HCT116 (cell line): Measurements from ENCODE around the gene EPHA4. TPM values are rescaled to one million over a fixed set of nuclear protein-coding genes. Genes with fewer than 3 reads are reported as not detected.

ENCODE experiments used
- ATAC-seq: fragments of 200-7000 bp; cut with Tn5 transposase; 2 replicates; pipeline ENCODE4 v1.9.1; 2020; ENCODE audit warnings: mild to moderate bottlenecking, moderate library complexity
- BruUV-seq: library from RNA; stranded (reverse); fragments of 400-500 nt; replicated peaks from 2 replicates; lab custom pipeline; 2021; lab: Mats Ljungman, UMichigan
- CTCF ChIA-PET: fragments of 300-600 bp; sonication (Branson Sonifier 250); formaldehyde crosslinking; loops from one replicate; lab custom pipeline; 2021; ENCODE audit warnings: antibody characterized with exemption; lab: Charles Lee
- POLR2A ChIA-PET: fragments of 300-600, 350-600 bp; sonication (Branson Sonifier 250); formaldehyde crosslinking; loops from one replicate; lab custom pipeline; 2021; ENCODE audit warnings: antibody characterized with exemption; lab: Charles Lee
- RAD21 ChIA-PET, 2 experiments: fragments of 300-600 bp; sonication (Branson Sonifier 250); formaldehyde crosslinking; loops; one replicate each; lab custom pipeline; 2023; ENCODE audit warnings: low total read pairs in 2 of 2; ENCODE audit not compliant: uncharacterized antibody in 2 of 2, unreplicated experiment in 2 of 2, low non-redundant PET in 1 of 2; lab: Charles Lee
- DNase-seq: peaks from one replicate; pipeline ENCODE4 v3.0.0-alpha.2; 2010; ENCODE audit warnings: low read depth, low spot score
- H2AFZ ChIP-seq: fragments of 200-600 bp; shearing (Covaris generic), sonication (generic); 2 replicates; pipeline ENCODE4 v1.6.1; 2017; ENCODE audit warnings: low read depth, mixed run types, mixed read lengths, antibody characterized with exemption, low read length; ENCODE audit not compliant: poor library complexity, severe bottlenecking
- H3K27ac ChIP-seq: 2 replicates; pipeline ENCODE4 v1.5.1; 2012; ENCODE audit warnings: low read depth, low read length
- H3K27me3 ChIP-seq: fragments of 200-600 bp; sonication (generic); 2 replicates; pipeline ENCODE4 v1.6.1; 2016; ENCODE audit warnings: mixed run types, low read length, mixed read lengths; ENCODE audit not compliant: insufficient read depth
- H3K36me3 ChIP-seq, 2 experiments: fragments of 200-500 bp in 1 of 2; fragments of 200-600 bp in 1 of 2; sonication (Bioruptor generic) in 1 of 2; sonication (generic) in 1 of 2; 2 replicates each; pipeline versions ENCODE4 v1.5.1 to v1.6.1; 2014 to 2016; ENCODE audit warnings: low read length in 2 of 2, inconsistent platforms in 1 of 2, mixed read lengths in 1 of 2, mixed run types in 1 of 2; ENCODE audit not compliant: insufficient read depth in 2 of 2, control insufficient read depth in 1 of 2
- H3K4me1 ChIP-seq, 2 experiments: fragments of 200-600 bp in 1 of 2; sonication (generic) in 1 of 2; 2 replicates each; pipeline versions ENCODE4 v1.5.1 to v1.6.1; 2012 to 2017; ENCODE audit warnings: low read length in 2 of 2, inconsistent platforms in 1 of 2, mild to moderate bottlenecking in 1 of 2, mixed read lengths in 1 of 2, mixed run types in 1 of 2, moderate library complexity in 1 of 2; ENCODE audit not compliant: insufficient read depth in 2 of 2, control insufficient read depth in 1 of 2
- H3K4me2 ChIP-seq: fragments of 200-600 bp; sonication (generic); 2 replicates; pipeline ENCODE4 v1.6.1; 2017; ENCODE audit warnings: mixed run types, low read length, mixed read lengths
- H3K4me3 ChIP-seq, 2 experiments: fragments of 200-600 bp in 1 of 2; sonication (generic) in 1 of 2; replicated peaks in 1 of 2; 2 replicates each; pipeline ENCODE4 v1.5.1; 2011 to 2016; ENCODE audit warnings: low read length in 2 of 2, control low read depth in 1 of 2, low read depth in 1 of 2, mild to moderate bottlenecking in 1 of 2, mixed read lengths in 1 of 2, mixed run types in 1 of 2
- H3K79me2 ChIP-seq: fragments of 200-600 bp; sonication (generic); 2 replicates; pipeline ENCODE4 v1.6.1; 2017; ENCODE audit warnings: mild to moderate bottlenecking, mixed run types, low read length, moderate library complexity, mixed read lengths; ENCODE audit not compliant: insufficient read depth
- H3K9ac ChIP-seq: fragments of 200-600 bp; sonication (generic); 2 replicates; pipeline ENCODE4 v1.6.1; 2016; ENCODE audit warnings: low read length, mixed read lengths
- H3K9me2 ChIP-seq: fragments of 200-600 bp; sonication (generic), shearing (Covaris generic); 2 replicates; pipeline ENCODE4 v1.6.1; 2017; ENCODE audit warnings: mixed run types, mild to moderate bottlenecking, moderate library complexity; ENCODE audit not compliant: insufficient read depth
- H3K9me3 ChIP-seq, 2 experiments: fragments of 200-500 bp in 1 of 2; fragments of 200-600 bp in 1 of 2; sonication (Bioruptor generic) in 1 of 2; sonication (generic) in 1 of 2; 2 replicates each; pipeline ENCODE4 v1.6.1; 2014 to 2017; ENCODE audit warnings: low read length in 2 of 2, mixed read lengths in 2 of 2, inconsistent platforms in 1 of 2, low read depth in 1 of 2, mild to moderate bottlenecking in 1 of 2, mixed run types in 1 of 2, moderate library complexity in 1 of 2; ENCODE audit not compliant: control insufficient read depth in 1 of 2, insufficient read depth in 1 of 2
- H4K20me1 ChIP-seq: fragments of 200-600 bp; sonication (generic), shearing (Covaris generic); 2 replicates; pipeline ENCODE4 v1.6.1; 2017; ENCODE audit warnings: mixed run types, mild to moderate bottlenecking, moderate library complexity; ENCODE audit not compliant: insufficient read depth
- CBX3 ChIP-seq: IDR thresholded peaks from 2 replicates; pipeline ENCODE4 v1.6.1; 2012; ENCODE audit warnings: low read depth
- CEBPB ChIP-seq: IDR thresholded peaks from 2 replicates; pipeline ENCODE4 v1.6.1; 2012; ENCODE audit warnings: low read depth
- EGR1 ChIP-seq: IDR thresholded peaks from 2 replicates; pipeline ENCODE4 v1.6.1; 2012; ENCODE audit warnings: low read depth
- ELF1 ChIP-seq: IDR thresholded peaks from 2 replicates; pipeline ENCODE4 v1.6.1; 2012; ENCODE audit warnings: low read depth, borderline replicate concordance
- EZH2 ChIP-seq: fragments of 200-600 bp; sonication (generic); IDR thresholded peaks from 2 replicates; pipeline ENCODE4 v1.6.1; 2017; ENCODE audit warnings: antibody characterized with exemption, mixed run types
- FOSL1 ChIP-seq: IDR thresholded peaks from 2 replicates; pipeline ENCODE4 v1.6.1; 2012; ENCODE audit warnings: low read depth
- POLR2A ChIP-seq: IDR thresholded peaks from 2 replicates; pipeline ENCODE4 v1.7.0; 2011; ENCODE audit warnings: borderline replicate concordance; ENCODE audit not compliant: insufficient read depth, insufficient read length; ENCODE audit errors: extremely low read depth
- POLR2AphosphoS5 ChIP-seq: IDR thresholded peaks from 2 replicates; pipeline ENCODE4 v1.6.1; 2011; ENCODE audit warnings: mild to moderate bottlenecking, low read depth, low read length, moderate library complexity
- RAD21 ChIP-seq: IDR thresholded peaks from 2 replicates; pipeline ENCODE4 v1.6.1; 2012; ENCODE audit warnings: low read depth, mild to moderate bottlenecking
- SP1 ChIP-seq: IDR thresholded peaks from 2 replicates; pipeline ENCODE4 v1.6.1; 2012; ENCODE audit warnings: low read depth
- SRF ChIP-seq: IDR thresholded peaks from 2 replicates; pipeline ENCODE4 v1.6.1; 2012; ENCODE audit warnings: low read depth
- TCF7L2 ChIP-seq: IDR thresholded peaks from 2 replicates; pipeline ENCODE4 v1.7.0; 2011; ENCODE audit warnings: borderline replicate concordance, inconsistent platforms; ENCODE audit not compliant: insufficient read depth, insufficient read length; ENCODE audit errors: extremely low read depth
- YY1 ChIP-seq: IDR thresholded peaks from 2 replicates; pipeline ENCODE4 v1.6.1; 2011; ENCODE audit warnings: low read length, low read depth, moderate library complexity, mild to moderate bottlenecking; ENCODE audit not compliant: insufficient replicate concordance; ENCODE audit errors: extremely low read depth
- ZFX ChIP-seq: fragments of 450-650 bp; IDR thresholded peaks from 2 replicates; pipeline ENCODE4 v1.6.1; 2017
- ZNF274 ChIP-seq: fragments of 200-500 bp; sonication (Bioruptor generic); IDR thresholded peaks from 2 replicates; pipeline ENCODE4 v1.6.1; 2014; ENCODE audit warnings: mild to moderate bottlenecking, low read depth, low read length, inconsistent platforms
- intact Hi-C: fragments of 100-400 bp; cut with micrococcal nuclease; formaldehyde crosslinking; loops from 2 replicates; pipeline ENCODE4 v1.10.0; 2022
- total RNA-seq: library from RNA; stranded (reverse); gene quantifications from one replicate; pipeline ENCODE4 v1.2.1, GENCODE V29; 2021; ENCODE audit not compliant: unreplicated experiment
- TF ChIP-seq, protein P1 (sequence below): IDR thresholded peaks from 2 replicates; pipeline ENCODE4 v1.6.1; 2012; ENCODE audit warnings: low read depth
- TF ChIP-seq, protein P2 (sequence below): IDR thresholded peaks from 2 replicates; pipeline ENCODE4 v1.6.1; 2012
- TF ChIP-seq, protein P3 (sequence below): IDR thresholded peaks from 2 replicates; pipeline ENCODE4 v1.6.1; 2012
- TF ChIP-seq, protein P4 (sequence below), 3 experiments: fragments of 200-600 bp in 1 of 3; sonication (generic) in 1 of 3; IDR thresholded peaks in 2 of 3; conservative IDR thresholded peaks in 1 of 3; 2 replicates each; pipeline ENCODE4 v1.5.1; 2012 to 2017; ENCODE audit warnings: low read depth in 2 of 3, low read length in 2 of 3, antibody characterized with exemption in 1 of 3, borderline replicate concordance in 1 of 3, control low read depth in 1 of 3, mild to moderate bottlenecking in 1 of 3, mixed read lengths in 1 of 3, mixed run types in 1 of 3, moderate library complexity in 1 of 3; ENCODE audit not compliant: insufficient read depth in 1 of 3
- TF ChIP-seq, protein P5 (sequence below): IDR thresholded peaks from 2 replicates; pipeline ENCODE4 v1.6.1; 2011; ENCODE audit warnings: mild to moderate bottlenecking, low read length, moderate library complexity; ENCODE audit not compliant: insufficient replicate concordance; ENCODE audit errors: extremely low read depth

Gene EPHA4
- total RNA-seq, 1 experiment from 2014 or later = 3.5 TPM

DNA sequence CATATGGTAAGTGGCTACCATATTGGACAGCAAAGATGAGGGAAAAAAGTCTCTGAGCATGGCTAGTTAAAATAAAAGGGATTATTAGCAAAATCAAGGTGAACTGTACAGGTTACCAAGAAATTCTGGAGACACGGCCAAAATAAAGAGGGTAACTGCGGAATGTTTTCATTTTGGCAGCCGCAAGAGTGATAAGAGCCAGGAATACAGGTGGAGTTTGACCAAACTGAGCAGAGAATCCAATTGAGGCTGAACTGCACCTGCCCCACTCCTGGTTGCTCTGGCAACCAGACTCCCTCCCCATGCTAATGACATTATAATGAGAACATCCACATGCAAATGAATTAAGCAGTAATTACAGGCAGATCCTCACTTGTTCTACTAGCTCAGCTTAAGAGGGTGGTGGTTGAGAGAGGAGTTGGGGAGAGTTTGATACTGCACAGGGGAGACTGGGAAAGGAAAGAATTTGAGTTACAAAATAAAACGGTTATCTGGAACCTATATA is 18.8 kb upstream of the EPHA4 start:
- Histone ChIP-seq H3K27ac (no peak overlapping the region), H3K27me3 (peaks cover 13% of the 10 kb centered on the region), H3K4me1 (no peaks in the 10 kb centered on the region), H3K9ac (no peak overlapping the region), H3K4me3 (no peak overlapping the region), H3K9me3 (no peaks in the 10 kb centered on the region), H3K4me2 (no peak overlapping the region), H4K20me1 (no peaks in the 10 kb centered on the region), H3K9me2 (no peaks in the 10 kb centered on the region), H3K36me3 (no peaks in the 10 kb centered on the region), H2AFZ (no peak overlapping the region), H3K79me2 (no peaks in the 10 kb centered on the region)
- ATAC-seq (no peak), DNase-seq (no peak)
- ChIA-PET RAD21 (no interaction called here), CTCF (no interaction called here), POLR2A (no interaction called here)
- no TSS peak for BruUV-seq
- TF ChIP-seq ELF1 (no peak), POLR2A (no peak), ZNF274 (no peak), CBX3 (no peak), SP1 (no peak), SRF (no peak), ZFX (no peak), EZH2 (no peak), EGR1 (no peak), YY1 (no peak), FOSL1 (no peak), POLR2AphosphoS5 (no peak), TCF7L2 (no peak), RAD21 (no peak), CEBPB (no peak)
- TF ChIP-seq, protein P1, sequence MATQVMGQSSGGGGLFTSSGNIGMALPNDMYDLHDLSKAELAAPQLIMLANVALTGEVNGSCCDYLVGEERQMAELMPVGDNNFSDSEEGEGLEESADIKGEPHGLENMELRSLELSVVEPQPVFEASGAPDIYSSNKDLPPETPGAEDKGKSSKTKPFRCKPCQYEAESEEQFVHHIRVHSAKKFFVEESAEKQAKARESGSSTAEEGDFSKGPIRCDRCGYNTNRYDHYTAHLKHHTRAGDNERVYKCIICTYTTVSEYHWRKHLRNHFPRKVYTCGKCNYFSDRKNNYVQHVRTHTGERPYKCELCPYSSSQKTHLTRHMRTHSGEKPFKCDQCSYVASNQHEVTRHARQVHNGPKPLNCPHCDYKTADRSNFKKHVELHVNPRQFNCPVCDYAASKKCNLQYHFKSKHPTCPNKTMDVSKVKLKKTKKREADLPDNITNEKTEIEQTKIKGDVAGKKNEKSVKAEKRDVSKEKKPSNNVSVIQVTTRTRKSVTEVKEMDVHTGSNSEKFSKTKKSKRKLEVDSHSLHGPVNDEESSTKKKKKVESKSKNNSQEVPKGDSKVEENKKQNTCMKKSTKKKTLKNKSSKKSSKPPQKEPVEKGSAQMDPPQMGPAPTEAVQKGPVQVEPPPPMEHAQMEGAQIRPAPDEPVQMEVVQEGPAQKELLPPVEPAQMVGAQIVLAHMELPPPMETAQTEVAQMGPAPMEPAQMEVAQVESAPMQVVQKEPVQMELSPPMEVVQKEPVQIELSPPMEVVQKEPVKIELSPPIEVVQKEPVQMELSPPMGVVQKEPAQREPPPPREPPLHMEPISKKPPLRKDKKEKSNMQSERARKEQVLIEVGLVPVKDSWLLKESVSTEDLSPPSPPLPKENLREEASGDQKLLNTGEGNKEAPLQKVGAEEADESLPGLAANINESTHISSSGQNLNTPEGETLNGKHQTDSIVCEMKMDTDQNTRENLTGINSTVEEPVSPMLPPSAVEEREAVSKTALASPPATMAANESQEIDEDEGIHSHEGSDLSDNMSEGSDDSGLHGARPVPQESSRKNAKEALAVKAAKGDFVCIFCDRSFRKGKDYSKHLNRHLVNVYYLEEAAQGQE = no peak
- TF ChIP-seq, protein P2, sequence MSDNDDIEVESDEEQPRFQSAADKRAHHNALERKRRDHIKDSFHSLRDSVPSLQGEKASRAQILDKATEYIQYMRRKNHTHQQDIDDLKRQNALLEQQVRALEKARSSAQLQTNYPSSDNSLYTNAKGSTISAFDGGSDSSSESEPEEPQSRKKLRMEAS = no peak
- TF ChIP-seq, protein P3, sequence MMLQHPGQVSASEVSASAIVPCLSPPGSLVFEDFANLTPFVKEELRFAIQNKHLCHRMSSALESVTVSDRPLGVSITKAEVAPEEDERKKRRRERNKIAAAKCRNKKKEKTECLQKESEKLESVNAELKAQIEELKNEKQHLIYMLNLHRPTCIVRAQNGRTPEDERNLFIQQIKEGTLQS = no peak
- TF ChIP-seq, protein P4, sequence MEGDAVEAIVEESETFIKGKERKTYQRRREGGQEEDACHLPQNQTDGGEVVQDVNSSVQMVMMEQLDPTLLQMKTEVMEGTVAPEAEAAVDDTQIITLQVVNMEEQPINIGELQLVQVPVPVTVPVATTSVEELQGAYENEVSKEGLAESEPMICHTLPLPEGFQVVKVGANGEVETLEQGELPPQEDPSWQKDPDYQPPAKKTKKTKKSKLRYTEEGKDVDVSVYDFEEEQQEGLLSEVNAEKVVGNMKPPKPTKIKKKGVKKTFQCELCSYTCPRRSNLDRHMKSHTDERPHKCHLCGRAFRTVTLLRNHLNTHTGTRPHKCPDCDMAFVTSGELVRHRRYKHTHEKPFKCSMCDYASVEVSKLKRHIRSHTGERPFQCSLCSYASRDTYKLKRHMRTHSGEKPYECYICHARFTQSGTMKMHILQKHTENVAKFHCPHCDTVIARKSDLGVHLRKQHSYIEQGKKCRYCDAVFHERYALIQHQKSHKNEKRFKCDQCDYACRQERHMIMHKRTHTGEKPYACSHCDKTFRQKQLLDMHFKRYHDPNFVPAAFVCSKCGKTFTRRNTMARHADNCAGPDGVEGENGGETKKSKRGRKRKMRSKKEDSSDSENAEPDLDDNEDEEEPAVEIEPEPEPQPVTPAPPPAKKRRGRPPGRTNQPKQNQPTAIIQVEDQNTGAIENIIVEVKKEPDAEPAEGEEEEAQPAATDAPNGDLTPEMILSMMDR (IDR thresholded peaks at IDR 0.05 in 2 of 3, conservative IDR thresholded peaks at IDR 0.05 in 1 of 3; ENCODE audit: borderline replicate concordance in 1 of 3, insufficient read depth in 1 of 3, low read depth in 2 of 3, low read length in 2 of 3) = no peak
- TF ChIP-seq, protein P5, sequence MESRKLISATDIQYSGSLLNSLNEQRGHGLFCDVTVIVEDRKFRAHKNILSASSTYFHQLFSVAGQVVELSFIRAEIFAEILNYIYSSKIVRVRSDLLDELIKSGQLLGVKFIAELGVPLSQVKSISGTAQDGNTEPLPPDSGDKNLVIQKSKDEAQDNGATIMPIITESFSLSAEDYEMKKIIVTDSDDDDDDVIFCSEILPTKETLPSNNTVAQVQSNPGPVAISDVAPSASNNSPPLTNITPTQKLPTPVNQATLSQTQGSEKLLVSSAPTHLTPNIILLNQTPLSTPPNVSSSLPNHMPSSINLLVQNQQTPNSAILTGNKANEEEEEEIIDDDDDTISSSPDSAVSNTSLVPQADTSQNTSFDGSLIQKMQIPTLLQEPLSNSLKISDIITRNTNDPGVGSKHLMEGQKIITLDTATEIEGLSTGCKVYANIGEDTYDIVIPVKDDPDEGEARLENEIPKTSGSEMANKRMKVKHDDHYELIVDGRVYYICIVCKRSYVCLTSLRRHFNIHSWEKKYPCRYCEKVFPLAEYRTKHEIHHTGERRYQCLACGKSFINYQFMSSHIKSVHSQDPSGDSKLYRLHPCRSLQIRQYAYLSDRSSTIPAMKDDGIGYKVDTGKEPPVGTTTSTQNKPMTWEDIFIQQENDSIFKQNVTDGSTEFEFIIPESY = no peak
- intact Hi-C loops = no loop called here
